ENCODE data around the gene TEX22.

TEX22 gene

DNA sequence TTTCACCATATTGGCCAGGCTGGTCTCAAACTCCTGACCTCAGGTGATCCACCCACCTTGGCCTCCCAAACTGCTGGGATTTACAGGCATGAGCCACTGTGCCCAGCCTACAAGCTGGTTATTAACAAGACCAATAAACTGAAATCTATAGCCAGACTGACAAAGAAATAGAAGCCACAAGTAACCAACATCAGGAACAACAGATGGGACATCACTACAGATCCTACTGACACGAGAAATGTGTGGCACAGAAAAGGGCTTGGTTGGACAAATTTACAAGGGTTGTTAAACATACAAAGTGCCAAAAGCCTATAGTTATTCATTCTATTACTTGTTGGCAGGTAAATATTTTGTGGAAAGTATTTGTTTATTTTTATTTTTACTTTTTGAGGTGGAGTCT, 32.9 kb downstream of the TEX22 start:
- TF ChIP-seq, protein P1, sequence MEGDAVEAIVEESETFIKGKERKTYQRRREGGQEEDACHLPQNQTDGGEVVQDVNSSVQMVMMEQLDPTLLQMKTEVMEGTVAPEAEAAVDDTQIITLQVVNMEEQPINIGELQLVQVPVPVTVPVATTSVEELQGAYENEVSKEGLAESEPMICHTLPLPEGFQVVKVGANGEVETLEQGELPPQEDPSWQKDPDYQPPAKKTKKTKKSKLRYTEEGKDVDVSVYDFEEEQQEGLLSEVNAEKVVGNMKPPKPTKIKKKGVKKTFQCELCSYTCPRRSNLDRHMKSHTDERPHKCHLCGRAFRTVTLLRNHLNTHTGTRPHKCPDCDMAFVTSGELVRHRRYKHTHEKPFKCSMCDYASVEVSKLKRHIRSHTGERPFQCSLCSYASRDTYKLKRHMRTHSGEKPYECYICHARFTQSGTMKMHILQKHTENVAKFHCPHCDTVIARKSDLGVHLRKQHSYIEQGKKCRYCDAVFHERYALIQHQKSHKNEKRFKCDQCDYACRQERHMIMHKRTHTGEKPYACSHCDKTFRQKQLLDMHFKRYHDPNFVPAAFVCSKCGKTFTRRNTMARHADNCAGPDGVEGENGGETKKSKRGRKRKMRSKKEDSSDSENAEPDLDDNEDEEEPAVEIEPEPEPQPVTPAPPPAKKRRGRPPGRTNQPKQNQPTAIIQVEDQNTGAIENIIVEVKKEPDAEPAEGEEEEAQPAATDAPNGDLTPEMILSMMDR (conservative IDR thresholded peaks at IDR 0.05; ENCODE audit: control insufficient read depth, insufficient read depth, low read depth, low read length) = no peak
- H3K4me3 ChIP-seq (ENCODE audit: control insufficient read depth, low read depth, low read length) = no peak overlapping the region
- DNase-seq (ENCODE audit: low read depth) = no peak

DNA sequence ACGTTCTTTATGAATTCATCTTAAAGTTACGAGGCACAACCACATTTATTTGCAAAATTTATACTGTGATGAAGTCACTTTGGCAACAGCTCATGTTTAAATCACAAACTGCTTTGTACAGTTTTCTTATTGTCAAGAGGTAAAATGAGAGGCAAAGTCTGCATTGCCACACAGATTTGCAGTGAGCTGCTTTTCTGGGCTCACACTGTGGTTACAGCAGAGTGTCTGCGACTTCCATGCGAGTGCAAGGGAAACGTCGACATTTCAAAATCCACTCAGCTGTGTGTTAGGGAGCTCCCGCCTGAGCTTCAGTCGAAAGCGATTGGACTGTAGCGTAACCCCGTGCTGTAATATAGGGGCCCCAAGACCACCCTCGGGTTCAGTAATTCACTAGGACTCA, 34.3 kb downstream of the TEX22 start:
- no peak for DNase-seq (ENCODE audit: low read depth)
- no peak overlapping the region for H3K4me3 ChIP-seq (ENCODE audit: control insufficient read depth, low read depth, low read length)
- TF ChIP-seq, protein P1 (conservative IDR thresholded peaks at IDR 0.05; ENCODE audit: control insufficient read depth, insufficient read depth, low read depth, low read length) = no peak

DNA sequence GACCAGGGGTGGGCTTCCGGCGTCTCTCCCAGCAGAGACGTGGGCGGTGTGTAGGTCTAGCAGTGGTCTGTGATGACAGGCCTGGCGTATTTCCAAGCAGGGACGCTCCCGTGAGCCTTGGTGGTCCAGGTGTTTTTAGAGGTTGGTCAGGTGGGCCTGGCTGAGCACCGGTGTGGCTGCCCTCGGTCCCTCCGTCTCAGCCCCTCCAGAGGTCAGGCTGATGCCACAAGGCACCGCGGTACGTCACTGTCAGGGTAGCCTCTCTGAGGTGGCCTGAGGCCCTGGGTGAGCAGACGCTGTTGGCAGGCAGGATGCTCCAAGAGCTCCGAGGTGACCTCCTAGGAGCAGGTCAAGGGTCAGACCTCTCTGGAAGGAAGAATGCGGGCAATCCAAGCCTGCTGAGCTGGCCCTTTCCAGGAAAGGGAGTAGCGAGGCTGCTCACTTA, 34.8 kb downstream of the TEX22 start:
- TF ChIP-seq, protein P1 (conservative IDR thresholded peaks at IDR 0.05; ENCODE audit: control insufficient read depth, insufficient read depth, low read depth, low read length) = no peak
- H3K4me3 ChIP-seq (ENCODE audit: control insufficient read depth, low read depth, low read length) = no peak overlapping the region
- no peak for DNase-seq (ENCODE audit: low read depth)

DNA sequence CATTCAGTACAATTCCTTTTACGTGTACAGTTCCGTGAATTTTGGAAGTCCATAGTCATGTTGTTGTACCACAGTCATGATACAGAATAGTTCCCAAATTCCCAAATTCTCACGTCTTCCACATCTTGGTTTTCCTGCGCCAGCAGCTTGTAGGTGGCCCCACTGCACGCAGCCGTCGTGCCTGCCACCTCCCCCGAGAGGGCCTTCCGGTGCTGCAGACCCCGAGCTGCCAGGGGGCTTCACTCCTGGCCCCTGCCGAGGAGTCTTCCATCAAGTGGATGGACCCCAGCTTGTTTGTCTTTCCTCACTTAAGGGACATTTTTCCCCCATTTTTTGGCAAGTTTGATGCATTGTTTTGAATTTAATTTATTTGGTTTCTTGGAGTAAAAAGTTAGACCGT, 38.1 kb downstream of the TEX22 start:
- H3K4me3 ChIP-seq (ENCODE audit: control insufficient read depth, low read depth, low read length) = no peak overlapping the region
- no peak for DNase-seq (ENCODE audit: low read depth)
- TF ChIP-seq, protein P1 (conservative IDR thresholded peaks at IDR 0.05; ENCODE audit: control insufficient read depth, insufficient read depth, low read depth, low read length) = no peak

DNA sequence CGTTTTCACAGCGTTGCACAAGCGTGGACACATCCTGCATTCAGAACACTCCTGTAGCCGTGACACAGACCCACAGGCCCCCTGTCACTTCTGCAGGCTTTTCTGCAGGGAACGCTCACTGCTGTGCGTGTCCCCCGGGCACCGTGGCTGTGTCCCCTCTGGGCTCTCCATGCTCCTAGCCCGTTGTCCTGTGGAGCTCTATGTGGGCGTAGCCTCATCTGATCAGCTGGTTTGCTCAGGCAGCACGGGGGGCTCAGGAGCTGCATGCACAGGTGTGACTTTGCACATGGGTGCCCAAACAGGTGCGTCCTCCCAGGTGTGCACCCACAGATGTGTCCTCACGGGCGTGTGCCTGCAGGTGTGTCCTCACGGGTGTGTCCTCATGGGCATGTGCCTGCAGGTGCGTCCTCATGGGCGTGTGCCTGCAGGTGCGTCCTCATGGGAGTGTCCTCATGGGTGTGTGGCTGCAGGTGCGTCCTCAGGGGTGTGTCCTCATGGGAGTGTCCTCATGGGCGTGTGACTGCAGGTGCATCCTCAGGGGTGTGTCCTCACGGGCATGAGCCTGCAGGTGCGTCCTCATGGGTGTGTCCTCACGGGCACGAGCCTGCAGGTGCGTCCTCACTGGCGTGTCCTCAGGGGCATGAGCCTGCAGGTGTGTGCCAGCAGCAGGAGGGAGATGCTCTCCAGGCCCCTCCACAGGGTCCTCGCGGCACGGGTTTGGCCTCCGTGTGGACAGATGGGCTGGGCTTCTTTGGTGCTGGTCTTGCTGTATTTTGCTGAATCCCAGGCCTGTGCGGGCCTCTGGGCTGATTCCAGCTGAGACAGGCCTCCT, 38.8 kb downstream of the TEX22 start:
- H3K4me3 ChIP-seq (ENCODE audit: control insufficient read depth, low read depth, low read length) = no peak overlapping the region
- TF ChIP-seq, protein P1 (conservative IDR thresholded peaks at IDR 0.05; ENCODE audit: control insufficient read depth, insufficient read depth, low read depth, low read length) = no peak
- no peak for DNase-seq (ENCODE audit: low read depth)

DNA sequence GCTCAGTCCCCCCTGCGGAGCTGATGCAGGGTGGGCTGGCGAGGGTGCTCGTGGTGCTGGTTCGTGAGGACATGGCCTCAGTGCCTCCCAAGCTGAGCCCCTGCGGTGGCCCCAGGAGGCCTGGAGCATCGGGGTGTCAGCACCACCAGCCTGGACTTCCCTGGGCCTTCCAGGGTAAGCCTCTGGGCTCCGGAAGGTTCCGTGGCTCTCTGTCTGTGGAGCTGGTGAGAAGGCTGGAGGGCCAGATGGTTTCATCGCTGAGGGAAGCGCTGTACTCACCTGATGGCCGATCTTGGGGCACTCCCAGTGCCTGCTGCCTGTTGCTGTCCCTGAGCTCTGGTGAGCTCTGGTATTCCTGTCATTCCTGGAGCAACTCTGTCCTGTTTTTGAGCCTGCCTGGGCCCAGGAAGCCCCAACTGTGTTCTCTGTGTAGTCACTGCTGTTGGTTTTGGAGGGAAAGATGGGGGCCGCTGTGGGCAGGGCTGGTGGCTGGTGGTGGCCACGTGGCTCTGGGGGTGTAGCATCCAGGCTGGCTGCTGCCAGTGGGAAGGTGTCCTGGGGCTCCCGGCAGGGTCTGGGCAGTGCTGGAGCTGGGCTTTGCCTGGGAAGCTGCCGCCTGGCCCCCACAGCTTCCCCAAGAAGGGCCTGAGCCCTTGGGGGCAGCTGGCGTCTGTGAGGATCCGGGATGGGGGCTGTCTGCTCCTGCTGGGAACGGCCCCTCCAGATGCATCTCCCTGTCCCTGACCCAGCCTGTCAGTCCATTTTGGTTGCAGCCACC, 39.6 kb downstream of the TEX22 start:
- H3K4me3 ChIP-seq (ENCODE audit: control insufficient read depth, low read depth, low read length) = no peak overlapping the region
- no peak for DNase-seq (ENCODE audit: low read depth)
- TF ChIP-seq, protein P1 (conservative IDR thresholded peaks at IDR 0.05; ENCODE audit: control insufficient read depth, insufficient read depth, low read depth, low read length) = no peak

Measured in fibroblast of mammary gland (primary cell).